PC-3 (cell line): ENCODE results near the gene FGF16.

Experiments
- CTCF ChIP-seq: fragments of 300-600 bp; sonication (generic); conservative IDR thresholded peaks from 2 replicates; pipeline ENCODE4 v1.5.1; 2017; ENCODE audit warnings: antibody characterized with exemption, low read depth, mild to moderate bottlenecking, low read length
- EZH2 ChIP-seq: fragments of 300-600 bp; sonication (generic); IDR thresholded peaks from one replicate; pipeline ENCODE4 v1.6.1; 2017; ENCODE audit warnings: antibody characterized with exemption, mild to moderate bottlenecking, low read length; ENCODE audit not compliant: unreplicated experiment
- EZH2phosphoT487 ChIP-seq: fragments of 300-600 bp; sonication (generic); IDR thresholded peaks from 2 replicates; pipeline ENCODE4 v1.6.1; 2018; ENCODE audit warnings: mild to moderate bottlenecking, antibody characterized with exemption, low read length, borderline replicate concordance

DNA sequence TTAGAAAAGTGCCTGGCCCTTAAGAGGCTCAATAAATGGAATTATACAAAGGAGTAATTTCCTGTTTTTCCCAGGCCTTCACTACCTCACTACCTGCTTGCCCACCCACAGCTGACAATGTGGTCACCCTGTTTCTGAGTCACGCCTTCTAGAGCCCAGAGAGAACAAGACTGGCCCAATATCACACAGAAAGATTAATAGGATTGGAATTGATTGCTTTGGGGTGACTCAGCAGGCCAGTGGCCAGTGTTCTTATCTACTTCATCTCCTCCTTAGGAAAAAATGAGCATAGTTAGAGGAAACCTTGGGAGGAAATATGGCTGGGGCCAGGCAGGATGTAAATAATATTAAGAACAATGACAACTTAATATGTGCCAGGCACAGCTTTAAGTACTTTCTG, 4.5 kb upstream of the FGF16 start:
- TF ChIP-seq CTCF (no peak), EZH2 (no peak), EZH2phosphoT487 (no peak)
